ENCODE data around the gene TROAP. TPM values are rescaled to one million over a fixed set of nuclear protein-coding genes. Genes with fewer than 3 reads are reported as not detected.

Gene TROAP
- total and polyA plus RNA-seq, 9 of the 15 experiments (the other 6 are each of a cell fraction or from before 2014, with no cell fraction given) = 46.4 to 171 (median 59.8) TPM

- TF ChIP-seq RAD21 (CRISPR knock-in tag; conservative IDR thresholded peaks at IDR 0.05 in 1 of 2, IDR thresholded peaks at IDR 0.05 in 1 of 2) (peak; percentile 75 to 80), L3MBTL2 (IDR thresholded peaks at IDR 0.05) (peak; percentile 48; the same call in 1 of the 2 replicates), RNF2 (IDR thresholded peaks at IDR 0.05) (no peak), ZBTB40 (IDR thresholded peaks at IDR 0.05) (peak; percentile 95), ZBTB40 (CRISPR knock-in tag; IDR thresholded peaks at IDR 0.05) (peak; percentile 92), MXI1 (IDR thresholded peaks at IDR 0.05; ENCODE audit: low read depth, low read length) (0 out of 2 replicates have a peak, but pooled peaks have one; percentile 69), KLF13 (tag; IDR thresholded peaks at IDR 0.05; ENCODE audit: borderline replicate concordance, low read depth) (peak; percentile 96), REST (IDR thresholded peaks at IDR 0.05; ENCODE audit: borderline replicate concordance) (peak; percentile 75), REST (CRISPR knock-in tag; IDR thresholded peaks at IDR 0.05; ENCODE audit: low read depth) (no peak)
These were observed 8.5 kb downstream of the TROAP start (continued) for GRCh38 chr12:49331380-49332222.

Data from K562 (cell line).